22Rv1 (cell line): Measurements from ENCODE around the gene PBX2.
"Not testable (repeated sequence)": the region's sequence is repeated elsewhere in the genome, so short reads cannot be mapped to it uniquely, and the experiment has no call there.

Experiments used
- CTCF ChIP-seq: fragments of 450-650 bp; IDR thresholded peaks from 2 replicates; pipeline ENCODE4 v1.5.1; 2017; ENCODE audit warnings: mild to moderate bottlenecking
- ZFX ChIP-seq: fragments of 450-650 bp; IDR thresholded peaks from 2 replicates; pipeline ENCODE4 v1.6.1; 2017; ENCODE audit warnings: antibody characterized with exemption, borderline replicate concordance

DNA sequence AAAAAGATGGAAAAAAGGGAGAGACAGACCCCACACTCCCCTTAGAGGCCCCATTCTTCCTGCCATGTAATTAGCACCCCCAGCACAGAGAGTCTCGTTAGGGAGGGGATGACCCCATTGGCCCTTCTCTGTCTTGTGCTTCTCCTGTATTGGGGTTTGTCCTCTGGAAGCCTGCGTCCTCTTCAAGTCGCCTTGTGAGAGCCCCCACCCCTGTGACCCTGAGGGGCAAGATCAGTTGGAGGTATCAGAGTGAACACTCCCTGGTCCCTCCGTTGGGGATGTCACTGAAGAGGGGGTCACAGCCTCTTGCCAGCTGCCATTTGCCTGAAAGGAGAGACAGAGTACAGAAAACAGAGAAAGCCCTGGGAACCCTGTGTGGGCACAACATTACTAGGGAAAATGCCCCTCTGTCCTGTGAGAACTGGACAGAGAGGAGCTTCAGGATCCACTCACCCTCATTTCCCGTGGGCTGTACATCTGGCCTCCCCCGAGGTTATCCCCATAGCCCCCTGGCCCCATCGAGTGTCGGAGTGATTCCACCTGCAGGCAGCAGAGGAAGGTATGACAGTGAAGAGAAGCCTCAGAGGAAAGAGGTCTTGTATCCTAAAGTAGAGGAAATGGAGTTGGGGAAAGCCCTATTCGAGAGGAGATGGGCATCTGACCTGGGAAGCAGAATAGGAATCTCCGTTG is 3.7 kb downstream of the PBX2 start:
- not testable (repeated sequence) for TF ChIP-seq CTCF, ZFX
